Heart right ventricle (tissue), 16 donors: ENCODE data around the gene SEC24A. TPM values are rescaled to one million over a fixed set of nuclear protein-coding genes. Genes with fewer than 3 reads are reported as not detected.

Experiments used
- ATAC-seq, 8 donors: fragments of 200-7000 bp; cut with Tn5 transposase; one replicate each; pipeline ENCODE4 v1.9.1; 2020; ENCODE audit warnings: mild to moderate bottlenecking in 8 of 8, moderate library complexity in 8 of 8, moderate number of reproducible peaks in 1 of 8
- DNase-seq, 2 donors: peaks; one replicate each; pipeline ENCODE4 v3.0.0-alpha.2; 2020
- H3K27ac ChIP-seq, 10 donors: fragments of 200-600 bp; sonication (generic) in 2 of 10; one replicate each; pipeline versions ENCODE4 v1.5.0 to v1.8.0; 2020 to 2022; ENCODE audit warnings: mild to moderate bottlenecking in 3 of 10
- H3K27me3 ChIP-seq, 7 donors: fragments of 200-600 bp; one replicate each; pipeline ENCODE4 v1.8.0; 2021 to 2022; ENCODE audit warnings: mild to moderate bottlenecking in 2 of 7
- H3K36me3 ChIP-seq, 9 donors: fragments of 200-600 bp; sonication (generic) in 1 of 9; one replicate each; pipeline versions ENCODE4 v1.5.0 to v1.8.0; 2020 to 2022; ENCODE audit warnings: mild to moderate bottlenecking in 2 of 9
- H3K4me1 ChIP-seq, 9 donors: fragments of 200-600 bp; sonication (generic) in 1 of 9; one replicate each; pipeline versions ENCODE4 v1.5.0 to v1.8.0; 2020 to 2022; ENCODE audit warnings: mild to moderate bottlenecking in 4 of 9
- H3K4me3 ChIP-seq, 10 donors: fragments of 200-600 bp; sonication (generic) in 2 of 10; one replicate each; pipeline versions ENCODE4 v1.5.0 to v1.8.0; 2020 to 2022; ENCODE audit warnings: mild to moderate bottlenecking in 7 of 10, moderate library complexity in 2 of 10
- H3K9me3 ChIP-seq, 11 donors: fragments of 200-600 bp in 10 of 11; sonication (generic) in 2 of 11; one replicate each; pipeline versions ENCODE4 v1.5.0 to v1.8.0; 2013 to 2022; ENCODE audit warnings: mild to moderate bottlenecking in 2 of 11, control low read depth in 1 of 11, moderate library complexity in 1 of 11
- CTCF ChIP-seq, 9 donors: fragments of 200-600 bp; sonication (generic) in 2 of 9; IDR thresholded peaks; one replicate each; pipeline versions ENCODE4 v1.5.0 to v1.8.0; 2021 to 2022; ENCODE audit warnings: antibody characterized with exemption in 9 of 9, mild to moderate bottlenecking in 5 of 9, moderate library complexity in 1 of 9
- WGBS, 2 donors: extraction: QIAGEN DNeasy Blood & Tissue Kit; methylation state at CpG; one replicate each; pipeline ENCODE4 v1.1.7; 2013; ENCODE audit warnings: inconsistent platforms in 1 of 2; 5-methylcytosine and 5-hydroxymethylcytosine counted together
- intact Hi-C, 10 donors: fragments of 100-400 bp; cut with DNase I; formaldehyde crosslinking; loops; one replicate each; pipeline versions ENCODE4 v1.11.1 to v1.14.2; 2022
- polyA plus RNA-seq, 2 donors: library from polyadenylated mRNA; stranded (reverse); fragments of 200-250 nt; gene quantifications; one replicate each; pipeline ENCODE4 v1.2.3, GENCODE V29; 2013
- total RNA-seq, 10 donors: library from RNA; stranded (reverse); fragmentation: NEBNext Ultra II Directional in 3 of 10; extraction: Animal tissue kit (Norgen Biotek cat#: 25700) in 3 of 10; gene quantifications; one replicate each; pipeline versions ENCODE4 v1.2.1 to v1.2.4, GENCODE V29; 2021 to 2023
- donor health status: Arrhythmogenic right ventricular cardiomyopathy.
- donor health status: ischemic (EF 13 %, LVEDD 7.1; RV severe dilation, severe dysfunction).
- donor health status: healthy with polysubstance abuse.
- donor health status: DM: no; HTN: yes; CAD: no.
- donor health status: DM: no; HTN: no; CAD: no.
- donor health status: ischemic (EF 25% LVEDD 6.9; RV normal size, moderate dysfunction).
- donor health status: ischemic (EF 25% LVEDD 5.7; RV mildly dilated, moderate dysfunction).
- donor health status: healthy.
- donor health status: DM: yes; HTN: yes; CAD: no.
- donor health status: Ischemic cardiomyopathy.
- donor health status: ischemic (EF 35%, LVEDD 5.7; RV mildly dilated, moderate dysfunction).
- donor health status: nonischemic (EF 11% LVEDD 7.7; RV severe dilation, severe dysfunction).
- donor health status: DM: yes; HTN: yes; CAD: no.
- donor health status: PGD.
- donor health status: ischemic (EF 29% LVEDD 5.4; RV normal size, mild dysfunction).
- donor health status: nonischemic (EF 23%, LVEDD 6.1; RV moderate dilation, normal function).

SEC24A gene
- total and polyA plus RNA-seq, 12 donors = 2.6 to 13.7 (median 8.9) TPM

DNA sequence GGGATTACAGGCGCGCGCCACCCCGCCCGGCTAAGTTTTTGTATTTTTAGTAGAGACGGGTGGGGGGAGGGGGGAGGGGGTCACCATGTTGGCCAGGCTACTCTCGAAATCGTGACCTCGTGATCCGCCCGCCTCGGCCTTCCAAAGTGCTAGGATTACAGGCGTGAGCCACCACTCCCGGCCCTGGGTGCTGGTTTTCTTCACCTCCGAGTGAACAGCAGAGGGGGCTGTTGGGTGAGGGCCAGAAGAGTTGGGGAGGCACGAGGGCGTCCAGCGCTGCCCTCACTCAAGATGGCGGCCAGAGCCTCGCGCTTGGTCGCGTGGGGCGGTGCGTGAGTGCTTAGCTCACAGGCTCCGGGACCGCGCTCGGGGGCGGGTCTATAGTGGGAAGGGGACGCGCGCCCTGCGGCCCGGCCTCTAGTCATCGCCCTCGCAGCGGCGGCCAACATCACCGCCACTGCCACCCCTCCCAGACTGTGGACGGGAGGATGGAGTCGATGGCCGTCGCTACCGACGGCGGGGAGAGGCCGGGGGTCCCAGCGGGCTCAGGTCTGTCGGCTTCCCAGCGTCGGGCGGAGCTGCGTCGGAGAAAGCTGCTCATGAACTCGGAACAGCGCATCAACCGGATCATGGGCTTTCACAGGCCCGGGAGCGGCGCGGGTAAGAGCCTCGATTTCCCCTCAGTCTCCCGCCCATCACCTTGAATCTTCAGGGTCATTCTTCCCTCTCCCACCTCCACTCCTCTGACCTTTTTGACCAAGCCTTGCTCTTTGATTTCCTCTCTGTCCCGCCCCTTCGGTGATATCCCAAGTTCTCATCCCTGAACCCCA, 89.8 kb downstream of the SEC24A start, which contains the start of gene CAMLG:
Gene CAMLG, plus strand, starts transcription at position 416 of the 830 bp plus-strand sequence. Its CDS starts 73 bp downstream, at position 489.
- 1% methylated on average over 63 to 66 of the region's 66 CpGs for WGBS, 2 donors
- Histone ChIP-seq H3K4me1 (peaks cover 0 to 38% (median 15%) of the 10 kb centered on the region in 9 donors), H3K36me3 (peaks cover 0 to 26% (median 0%) of the 10 kb centered on the region in 9 donors), H3K4me3 (peak within 1 kb of the TSS; percentile 64 to 95 (median 80)), H3K27ac (peak within 1 kb of the TSS; percentile 70 to 96 (median 90)), H3K27me3 (no peaks in the 10 kb centered on the region), H3K9me3 (no peaks in the 10 kb centered on the region)
- TF ChIP-seq CTCF (IDR thresholded peaks at IDR 0.05) = peak; percentile 18 to 78 (median 66)
- ATAC-seq = peak; percentile 99 to 100 (median 100)
- intact Hi-C loops = loop anchor here in 6 of 10 donors (1.0 to 10.0 kb wide), 6 partner anchors 20 to 169 kb away; partner anchors contain the start of genes PCBD2 (in 4 of the 6), C5orf24 (in 1 of the 6) and DDX46 (in 1 of the 6)
- peak; percentile 98 for DNase-seq

DNA sequence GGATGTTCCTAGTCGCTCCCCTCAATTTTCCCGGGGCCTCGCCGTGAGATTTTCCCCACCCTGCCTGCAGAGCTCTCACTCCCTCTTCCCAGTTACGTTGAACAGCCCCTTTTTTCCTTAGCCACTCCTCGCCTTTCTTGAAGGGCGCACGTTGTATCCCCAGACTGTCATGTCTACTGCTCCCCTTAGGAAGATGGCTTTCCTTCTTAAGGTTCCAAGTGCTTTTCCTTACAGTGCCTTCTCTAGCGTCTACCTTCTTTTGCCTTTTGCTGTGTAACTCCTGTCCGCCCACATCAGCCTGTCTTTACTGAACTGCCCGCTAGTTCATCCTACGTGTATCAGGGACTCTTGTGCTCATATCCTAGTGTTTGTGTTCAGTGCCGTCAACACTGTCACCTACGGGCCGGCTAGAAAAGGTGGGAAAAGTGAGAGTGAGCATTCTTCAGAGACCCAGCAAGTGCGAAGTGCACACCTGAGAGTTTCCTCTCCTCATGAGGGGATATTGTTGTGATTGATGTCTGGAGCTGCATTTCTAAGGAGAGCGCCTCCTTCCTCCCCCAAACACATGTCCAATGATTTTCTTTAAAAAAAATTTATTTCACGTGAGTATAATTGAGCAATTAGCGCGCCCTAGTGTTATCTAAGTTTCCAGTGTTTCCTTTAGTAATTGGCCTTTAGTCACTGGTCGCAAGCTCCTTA, 90.5 kb downstream of the SEC24A start:
- peak in 5 of 8 donors; percentile 4 to 15 (median 12) for ATAC-seq
- TF ChIP-seq CTCF (IDR thresholded peaks at IDR 0.05) = peak in 1 of 9 donors; percentile 9
- intact Hi-C loops = loop anchor here in 6 of 10 donors (1.0 to 10.0 kb wide), 6 partner anchors 20 to 168 kb away; partner anchors contain the start of genes PCBD2 (in 4 of the 6), C5orf24 (in 1 of the 6) and DDX46 (in 1 of the 6)
- Histone ChIP-seq H3K36me3 (peaks cover 0 to 34% (median 0%) of the 10 kb centered on the region in 9 donors), H3K27ac (peak overlapping the region in 9 of 10 donors; percentile 88 to 96 (median 91)), H3K27me3 (no peaks in the 10 kb centered on the region), H3K4me1 (peaks cover 0 to 38% (median 15%) of the 10 kb centered on the region in 9 donors), H3K9me3 (no peaks in the 10 kb centered on the region), H3K4me3 (peak overlapping the region; percentile 64 to 95 (median 80))
- peak in 1 of 2 donors; percentile 19 for DNase-seq
- 6 to 8% methylated on average over 21 of the region's 21 CpGs for WGBS, 2 donors

DNA sequence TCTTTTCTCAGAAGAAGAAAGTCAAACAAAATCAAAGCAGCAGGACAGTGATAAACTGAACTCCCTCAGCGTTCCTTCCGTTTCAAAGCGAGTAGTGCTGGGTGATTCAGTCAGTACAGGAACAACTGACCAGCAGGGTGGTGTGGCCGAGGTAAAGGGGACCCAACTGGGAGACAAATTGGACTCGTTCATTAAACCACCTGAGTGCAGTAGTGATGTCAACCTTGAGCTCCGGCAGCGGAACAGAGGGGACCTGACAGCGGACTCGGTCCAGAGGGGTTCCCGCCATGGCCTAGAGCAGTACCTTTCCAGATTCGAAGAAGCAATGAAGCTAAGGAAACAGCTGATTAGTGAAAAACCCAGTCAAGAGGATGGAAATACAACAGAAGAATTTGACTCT, 92.5 kb downstream of the SEC24A start:
- no peak overlapping the region for H3K27ac ChIP-seq
- H3K27me3 ChIP-seq = no peaks in the 10 kb centered on the region
- 92 to 93% methylated on average over 11 of the region's 11 CpGs for WGBS, 2 donors
- peaks cover 0 to 42% (median 0%) of the 10 kb centered on the region in 9 donors for H3K36me3 ChIP-seq
- no peak for TF ChIP-seq CTCF (IDR thresholded peaks at IDR 0.05)
- no peak overlapping the region for H3K4me3 ChIP-seq
- H3K4me1 ChIP-seq = peaks cover 0 to 30% (median 15%) of the 10 kb centered on the region in 9 donors
- intact Hi-C loops = no loop called here
- DNase-seq (no peak), ATAC-seq (no peak)
- no peaks in the 10 kb centered on the region for H3K9me3 ChIP-seq

- ATAC-seq (no peak), DNase-seq (no peak)
- no peak for TF ChIP-seq CTCF (IDR thresholded peaks at IDR 0.05)
- Histone ChIP-seq H3K4me3 (no peak overlapping the region), H3K27ac (no peak overlapping the region), H3K27me3 (no peaks in the 10 kb centered on the region), H3K36me3 (peaks cover 0 to 47% (median 0%) of the 10 kb centered on the region in 9 donors), H3K9me3 (no peaks in the 10 kb centered on the region), H3K4me1 (peaks cover 0 to 26% (median 15%) of the 10 kb centered on the region in 9 donors)
- intact Hi-C loops = no loop called here
- WGBS, 2 donors = 95 to 98% methylated on average over 2 of the region's 2 CpGs
These were observed 93.5 kb downstream of the SEC24A start for GRCh38 chr5:134742134-134742533.
